ENCODE results near the gene THAP10. TPM values are rescaled to one million over a fixed set of nuclear protein-coding genes. Genes with fewer than 3 reads are reported as not detected.

THAP10 gene
- total RNA-seq, 1 experiment from 2014 or later, result 2.6 TPM

DNA sequence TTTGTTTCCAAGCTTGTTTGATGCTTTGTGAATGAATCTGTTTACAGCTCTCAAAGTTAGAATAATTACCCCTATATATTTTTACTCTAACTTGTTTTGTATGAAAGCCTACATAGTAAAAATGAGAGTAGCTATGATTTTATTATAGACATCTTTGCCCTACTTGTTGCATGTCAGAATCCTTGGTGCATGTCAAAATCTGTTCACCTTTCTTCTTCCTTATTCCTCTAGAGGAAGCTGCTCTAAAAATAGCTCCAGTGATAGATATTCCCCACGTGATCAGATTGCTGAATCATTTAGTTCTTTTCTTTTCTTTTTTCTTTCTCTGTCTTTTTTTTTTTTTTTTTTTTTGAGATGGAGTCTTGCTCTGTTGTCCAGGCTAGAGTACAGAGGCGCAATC is 40.2 kb upstream of the THAP10 start:
- H3K4me1 Mint-ChIP-seq, result no peaks in the 10 kb centered on the region
- no peak for DNase-seq (ENCODE audit: low spot score)
- H3K36me3 Mint-ChIP-seq, result no peaks in the 10 kb centered on the region
- no peak for ATAC-seq
- ChIA-PET CTCF (interaction anchor here (0.6 kb wide), 1 partner anchor 404 kb away, joined by 3 read pairs; no protein-coding TSS in a partner anchor), POLR2A (no interaction called here)
- H3K27ac Mint-ChIP-seq, result no peak overlapping the region
- H3K27me3 Mint-ChIP-seq (ENCODE audit: low read depth), result no peaks in the 10 kb centered on the region
- H3K9me3 Mint-ChIP-seq, result no peaks in the 10 kb centered on the region
- TF ChIP-seq, protein P1, sequence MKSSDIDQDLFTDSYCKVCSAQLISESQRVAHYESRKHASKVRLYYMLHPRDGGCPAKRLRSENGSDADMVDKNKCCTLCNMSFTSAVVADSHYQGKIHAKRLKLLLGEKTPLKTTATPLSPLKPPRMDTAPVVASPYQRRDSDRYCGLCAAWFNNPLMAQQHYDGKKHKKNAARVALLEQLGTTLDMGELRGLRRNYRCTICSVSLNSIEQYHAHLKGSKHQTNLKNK (CRISPR knock-in tag; IDR thresholded peaks at IDR 0.05), result no peak
- no peak for TF ChIP-seq ZNF263 (CRISPR knock-in tag; IDR thresholded peaks at IDR 0.05; ENCODE audit: low read depth)
- TF ChIP-seq ZNF423 (CRISPR knock-in tag; IDR thresholded peaks at IDR 0.05), result no peak
- TF ChIP-seq, protein P2, sequence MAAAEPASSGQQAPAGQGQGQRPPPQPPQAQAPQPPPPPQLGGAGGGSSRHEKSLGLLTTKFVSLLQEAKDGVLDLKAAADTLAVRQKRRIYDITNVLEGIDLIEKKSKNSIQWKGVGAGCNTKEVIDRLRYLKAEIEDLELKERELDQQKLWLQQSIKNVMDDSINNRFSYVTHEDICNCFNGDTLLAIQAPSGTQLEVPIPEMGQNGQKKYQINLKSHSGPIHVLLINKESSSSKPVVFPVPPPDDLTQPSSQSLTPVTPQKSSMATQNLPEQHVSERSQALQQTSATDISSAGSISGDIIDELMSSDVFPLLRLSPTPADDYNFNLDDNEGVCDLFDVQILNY (CRISPR knock-in tag; IDR thresholded peaks at IDR 0.05), result no peak
- TF ChIP-seq KAT7 (CRISPR knock-in tag; IDR thresholded peaks at IDR 0.05; ENCODE audit: borderline replicate concordance), result no peak
- TF ChIP-seq, protein P3, sequence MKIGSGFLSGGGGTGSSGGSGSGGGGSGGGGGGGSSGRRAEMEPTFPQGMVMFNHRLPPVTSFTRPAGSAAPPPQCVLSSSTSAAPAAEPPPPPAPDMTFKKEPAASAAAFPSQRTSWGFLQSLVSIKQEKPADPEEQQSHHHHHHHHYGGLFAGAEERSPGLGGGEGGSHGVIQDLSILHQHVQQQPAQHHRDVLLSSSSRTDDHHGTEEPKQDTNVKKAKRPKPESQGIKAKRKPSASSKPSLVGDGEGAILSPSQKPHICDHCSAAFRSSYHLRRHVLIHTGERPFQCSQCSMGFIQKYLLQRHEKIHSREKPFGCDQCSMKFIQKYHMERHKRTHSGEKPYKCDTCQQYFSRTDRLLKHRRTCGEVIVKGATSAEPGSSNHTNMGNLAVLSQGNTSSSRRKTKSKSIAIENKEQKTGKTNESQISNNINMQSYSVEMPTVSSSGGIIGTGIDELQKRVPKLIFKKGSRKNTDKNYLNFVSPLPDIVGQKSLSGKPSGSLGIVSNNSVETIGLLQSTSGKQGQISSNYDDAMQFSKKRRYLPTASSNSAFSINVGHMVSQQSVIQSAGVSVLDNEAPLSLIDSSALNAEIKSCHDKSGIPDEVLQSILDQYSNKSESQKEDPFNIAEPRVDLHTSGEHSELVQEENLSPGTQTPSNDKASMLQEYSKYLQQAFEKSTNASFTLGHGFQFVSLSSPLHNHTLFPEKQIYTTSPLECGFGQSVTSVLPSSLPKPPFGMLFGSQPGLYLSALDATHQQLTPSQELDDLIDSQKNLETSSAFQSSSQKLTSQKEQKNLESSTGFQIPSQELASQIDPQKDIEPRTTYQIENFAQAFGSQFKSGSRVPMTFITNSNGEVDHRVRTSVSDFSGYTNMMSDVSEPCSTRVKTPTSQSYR (CRISPR knock-in tag; IDR thresholded peaks at IDR 0.05), result no peak
- TF ChIP-seq TEAD4 (CRISPR knock-in tag; IDR thresholded peaks at IDR 0.05), result no peak
- no peak for TF ChIP-seq HMGA2 (CRISPR knock-in tag; IDR thresholded peaks at IDR 0.05)
- TF ChIP-seq RELA (CRISPR knock-in tag; IDR thresholded peaks at IDR 0.05; ENCODE audit: borderline replicate concordance), result no peak
- TF ChIP-seq CBFB (CRISPR knock-in tag; IDR thresholded peaks at IDR 0.05; ENCODE audit: low read depth), result no peak
- TF ChIP-seq, protein P4, sequence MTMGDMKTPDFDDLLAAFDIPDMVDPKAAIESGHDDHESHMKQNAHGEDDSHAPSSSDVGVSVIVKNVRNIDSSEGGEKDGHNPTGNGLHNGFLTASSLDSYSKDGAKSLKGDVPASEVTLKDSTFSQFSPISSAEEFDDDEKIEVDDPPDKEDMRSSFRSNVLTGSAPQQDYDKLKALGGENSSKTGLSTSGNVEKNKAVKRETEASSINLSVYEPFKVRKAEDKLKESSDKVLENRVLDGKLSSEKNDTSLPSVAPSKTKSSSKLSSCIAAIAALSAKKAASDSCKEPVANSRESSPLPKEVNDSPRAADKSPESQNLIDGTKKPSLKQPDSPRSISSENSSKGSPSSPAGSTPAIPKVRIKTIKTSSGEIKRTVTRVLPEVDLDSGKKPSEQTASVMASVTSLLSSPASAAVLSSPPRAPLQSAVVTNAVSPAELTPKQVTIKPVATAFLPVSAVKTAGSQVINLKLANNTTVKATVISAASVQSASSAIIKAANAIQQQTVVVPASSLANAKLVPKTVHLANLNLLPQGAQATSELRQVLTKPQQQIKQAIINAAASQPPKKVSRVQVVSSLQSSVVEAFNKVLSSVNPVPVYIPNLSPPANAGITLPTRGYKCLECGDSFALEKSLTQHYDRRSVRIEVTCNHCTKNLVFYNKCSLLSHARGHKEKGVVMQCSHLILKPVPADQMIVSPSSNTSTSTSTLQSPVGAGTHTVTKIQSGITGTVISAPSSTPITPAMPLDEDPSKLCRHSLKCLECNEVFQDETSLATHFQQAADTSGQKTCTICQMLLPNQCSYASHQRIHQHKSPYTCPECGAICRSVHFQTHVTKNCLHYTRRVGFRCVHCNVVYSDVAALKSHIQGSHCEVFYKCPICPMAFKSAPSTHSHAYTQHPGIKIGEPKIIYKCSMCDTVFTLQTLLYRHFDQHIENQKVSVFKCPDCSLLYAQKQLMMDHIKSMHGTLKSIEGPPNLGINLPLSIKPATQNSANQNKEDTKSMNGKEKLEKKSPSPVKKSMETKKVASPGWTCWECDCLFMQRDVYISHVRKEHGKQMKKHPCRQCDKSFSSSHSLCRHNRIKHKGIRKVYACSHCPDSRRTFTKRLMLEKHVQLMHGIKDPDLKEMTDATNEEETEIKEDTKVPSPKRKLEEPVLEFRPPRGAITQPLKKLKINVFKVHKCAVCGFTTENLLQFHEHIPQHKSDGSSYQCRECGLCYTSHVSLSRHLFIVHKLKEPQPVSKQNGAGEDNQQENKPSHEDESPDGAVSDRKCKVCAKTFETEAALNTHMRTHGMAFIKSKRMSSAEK (CRISPR knock-in tag; IDR thresholded peaks at IDR 0.05; ENCODE audit: borderline replicate concordance), result no peak
- TF ChIP-seq, protein P5, sequence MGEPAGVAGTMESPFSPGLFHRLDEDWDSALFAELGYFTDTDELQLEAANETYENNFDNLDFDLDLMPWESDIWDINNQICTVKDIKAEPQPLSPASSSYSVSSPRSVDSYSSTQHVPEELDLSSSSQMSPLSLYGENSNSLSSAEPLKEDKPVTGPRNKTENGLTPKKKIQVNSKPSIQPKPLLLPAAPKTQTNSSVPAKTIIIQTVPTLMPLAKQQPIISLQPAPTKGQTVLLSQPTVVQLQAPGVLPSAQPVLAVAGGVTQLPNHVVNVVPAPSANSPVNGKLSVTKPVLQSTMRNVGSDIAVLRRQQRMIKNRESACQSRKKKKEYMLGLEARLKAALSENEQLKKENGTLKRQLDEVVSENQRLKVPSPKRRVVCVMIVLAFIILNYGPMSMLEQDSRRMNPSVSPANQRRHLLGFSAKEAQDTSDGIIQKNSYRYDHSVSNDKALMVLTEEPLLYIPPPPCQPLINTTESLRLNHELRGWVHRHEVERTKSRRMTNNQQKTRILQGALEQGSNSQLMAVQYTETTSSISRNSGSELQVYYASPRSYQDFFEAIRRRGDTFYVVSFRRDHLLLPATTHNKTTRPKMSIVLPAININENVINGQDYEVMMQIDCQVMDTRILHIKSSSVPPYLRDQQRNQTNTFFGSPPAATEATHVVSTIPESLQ (CRISPR knock-in tag; IDR thresholded peaks at IDR 0.05), result no peak
- TF ChIP-seq, protein P6, sequence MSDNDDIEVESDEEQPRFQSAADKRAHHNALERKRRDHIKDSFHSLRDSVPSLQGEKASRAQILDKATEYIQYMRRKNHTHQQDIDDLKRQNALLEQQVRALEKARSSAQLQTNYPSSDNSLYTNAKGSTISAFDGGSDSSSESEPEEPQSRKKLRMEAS (CRISPR knock-in tag; IDR thresholded peaks at IDR 0.05), result no peak
- TF ChIP-seq, protein P7, sequence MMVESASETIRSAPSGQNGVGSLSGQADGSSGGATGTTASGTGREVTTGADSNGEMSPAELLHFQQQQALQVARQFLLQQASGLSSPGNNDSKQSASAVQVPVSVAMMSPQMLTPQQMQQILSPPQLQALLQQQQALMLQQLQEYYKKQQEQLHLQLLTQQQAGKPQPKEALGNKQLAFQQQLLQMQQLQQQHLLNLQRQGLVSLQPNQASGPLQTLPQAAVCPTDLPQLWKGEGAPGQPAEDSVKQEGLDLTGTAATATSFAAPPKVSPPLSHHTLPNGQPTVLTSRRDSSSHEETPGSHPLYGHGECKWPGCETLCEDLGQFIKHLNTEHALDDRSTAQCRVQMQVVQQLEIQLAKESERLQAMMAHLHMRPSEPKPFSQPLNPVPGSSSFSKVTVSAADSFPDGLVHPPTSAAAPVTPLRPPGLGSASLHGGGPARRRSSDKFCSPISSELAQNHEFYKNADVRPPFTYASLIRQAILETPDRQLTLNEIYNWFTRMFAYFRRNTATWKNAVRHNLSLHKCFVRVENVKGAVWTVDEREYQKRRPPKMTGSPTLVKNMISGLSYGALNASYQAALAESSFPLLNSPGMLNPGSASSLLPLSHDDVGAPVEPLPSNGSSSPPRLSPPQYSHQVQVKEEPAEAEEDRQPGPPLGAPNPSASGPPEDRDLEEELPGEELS (CRISPR knock-in tag; IDR thresholded peaks at IDR 0.05), result no peak
- H3K4me3 Mint-ChIP-seq, result no peak overlapping the region

Measured in WTC11 (cell line).